Esophagus squamous epithelium (tissue), 4 donors: ENCODE results near the gene ANKRD9.

Experiments used
- CTCF ChIP-seq, 6 experiments: fragments of 450-650 bp in 4 of 6; fragments of 200-600 bp in 2 of 6; sonication (generic) in 2 of 6; IDR thresholded peaks; one replicate each; pipeline ENCODE4 v1.5.1; 2016 to 2019; ENCODE audit warnings: antibody characterized with exemption in 6 of 6, mild to moderate bottlenecking in 4 of 6, moderate library complexity in 4 of 6
- POLR2A ChIP-seq, 4 donors: fragments of 450-650 bp; IDR thresholded peaks; one replicate each; pipeline ENCODE4 v1.6.1; 2017; ENCODE audit warnings: antibody characterized with exemption in 4 of 4, mild to moderate bottlenecking in 4 of 4, moderate library complexity in 3 of 4

GRCh38 chr14:102517392-102518062, 8.0 kb upstream of the ANKRD9 start:
- TF ChIP-seq CTCF (IDR thresholded peaks at IDR 0.05) (no peak), POLR2A (IDR thresholded peaks at IDR 0.05) (no peak)
